Measurements from ENCODE around the gene DPYSL4.

DPYSL4 gene

GRCh38 chr10:132229834-132230556, 43.2 kb downstream of the DPYSL4 start:
- no peaks in the 10 kb centered on the region for H3K9me3 ChIP-seq
- peaks cover 33% of the 10 kb centered on the region for H3K27me3 ChIP-seq
- peaks cover 31 to 49% of the 10 kb centered on the region in 2 experiments for H3K4me1 ChIP-seq (ENCODE audit: control insufficient read depth in 1 of 2, insufficient read depth in 1 of 2, low read depth in 1 of 2, low read length in 1 of 2)
- H3K36me3 ChIP-seq: no peaks in the 10 kb centered on the region
- TF ChIP-seq CTCF (IDR thresholded peaks at IDR 0.05): no peak
- H3K4me3 ChIP-seq (ENCODE audit: low read depth in 1 of 2, low read length in 1 of 2): peak overlapping the region; percentile 36 to 61
- H3K27ac ChIP-seq: peak overlapping the region; percentile 19

- H3K4me3 ChIP-seq (ENCODE audit: low read depth in 1 of 2, low read length in 1 of 2): peak overlapping the region in 1 of 2 experiments; percentile 61
- no peak for TF ChIP-seq CTCF (IDR thresholded peaks at IDR 0.05)
- peaks cover 33% of the 10 kb centered on the region for H3K27me3 ChIP-seq
- peak overlapping the region; percentile 19 for H3K27ac ChIP-seq
- H3K4me1 ChIP-seq (ENCODE audit: control insufficient read depth in 1 of 2, insufficient read depth in 1 of 2, low read depth in 1 of 2, low read length in 1 of 2): peaks cover 31 to 49% of the 10 kb centered on the region in 2 experiments
- no peaks in the 10 kb centered on the region for H3K36me3 ChIP-seq
- no peaks in the 10 kb centered on the region for H3K9me3 ChIP-seq
These were observed 43.9 kb downstream of the DPYSL4 start for GRCh38 chr10:132230557-132231210.

- Histone ChIP-seq H3K4me1 (ENCODE audit: control insufficient read depth in 1 of 2, insufficient read depth in 1 of 2, low read depth in 1 of 2, low read length in 1 of 2) (peaks cover 31 to 49% of the 10 kb centered on the region in 2 experiments), H3K36me3 (no peaks in the 10 kb centered on the region), H3K4me3 (ENCODE audit: low read depth in 1 of 2, low read length in 1 of 2) (peak overlapping the region in 1 of 2 experiments; percentile 54), H3K9me3 (no peaks in the 10 kb centered on the region), H3K27ac (peak overlapping the region; percentile 68), H3K27me3 (peaks cover 38% of the 10 kb centered on the region)
- no peak for TF ChIP-seq CTCF (IDR thresholded peaks at IDR 0.05)
These were observed 44.9 kb downstream of the DPYSL4 start for GRCh38 chr10:132231656-132232022.

- Histone ChIP-seq H3K27me3 (peaks cover 44% of the 10 kb centered on the region), H3K4me1 (ENCODE audit: control insufficient read depth in 1 of 2, insufficient read depth in 1 of 2, low read depth in 1 of 2, low read length in 1 of 2) (peaks cover 31 to 49% of the 10 kb centered on the region in 2 experiments), H3K9me3 (no peaks in the 10 kb centered on the region), H3K36me3 (no peaks in the 10 kb centered on the region), H3K27ac (peak overlapping the region; percentile 68), H3K4me3 (ENCODE audit: low read depth in 1 of 2, low read length in 1 of 2) (peak overlapping the region; percentile 22 to 54)
- TF ChIP-seq CTCF (IDR thresholded peaks at IDR 0.05): no peak
These were observed 45.5 kb downstream of the DPYSL4 start for GRCh38 chr10:132232023-132232951.

GRCh38 chr10:132232981-132233380, 46.2 kb downstream of the DPYSL4 start:
- no peak for TF ChIP-seq CTCF (IDR thresholded peaks at IDR 0.05)
- H3K4me1 ChIP-seq (ENCODE audit: control insufficient read depth in 1 of 2, insufficient read depth in 1 of 2, low read depth in 1 of 2, low read length in 1 of 2): peaks cover 31 to 49% of the 10 kb centered on the region in 2 experiments
- peaks cover 51% of the 10 kb centered on the region for H3K27me3 ChIP-seq
- peak overlapping the region; percentile 22 to 54 for H3K4me3 ChIP-seq (ENCODE audit: low read depth in 1 of 2, low read length in 1 of 2)
- peak overlapping the region; percentile 68 for H3K27ac ChIP-seq
- no peaks in the 10 kb centered on the region for H3K9me3 ChIP-seq
- no peaks in the 10 kb centered on the region for H3K36me3 ChIP-seq

All from neutrophil (primary cell).